HFFc6 (cell line): ENCODE data around the gene JARID2. TPM values are rescaled to one million over a fixed set of nuclear protein-coding genes. Genes with fewer than 3 reads are reported as not detected.

ENCODE experiments used
- DNase-seq: peaks from one replicate; pipeline ENCODE4 v3.0.0-alpha.2; 2018
- H3K27ac Mint-ChIP-seq: 2 replicates; pipeline ENCODE4 v1.8.0; 2020; ENCODE audit warnings: mild to moderate bottlenecking, mixed read lengths
- H3K27me3 Mint-ChIP-seq: 2 replicates; pipeline ENCODE4 v1.8.0; 2021; ENCODE audit warnings: mild to moderate bottlenecking, moderate library complexity, mixed read lengths; ENCODE audit not compliant: insufficient read depth
- H3K36me3 Mint-ChIP-seq: 2 replicates; pipeline ENCODE4 v1.8.0; 2021; ENCODE audit warnings: low read depth, mixed read lengths
- H3K4me1 Mint-ChIP-seq: 2 replicates; pipeline ENCODE4 v1.8.0; 2020; ENCODE audit warnings: low read depth, mixed read lengths
- H3K4me3 Mint-ChIP-seq: 2 replicates; pipeline ENCODE4 v1.8.0; 2020; ENCODE audit warnings: mild to moderate bottlenecking, moderate library complexity, mixed read lengths
- H3K9me3 Mint-ChIP-seq: 2 replicates; pipeline ENCODE4 v1.8.0; 2020; ENCODE audit warnings: mild to moderate bottlenecking, mixed read lengths
- CTCF ChIP-seq: fragments of 200-600 bp; sonication (generic); IDR thresholded peaks from 2 replicates; pipeline ENCODE4 v1.5.0; 2021; ENCODE audit warnings: antibody characterized with exemption, mild to moderate bottlenecking
- total RNA-seq, 6 experiments: library from RNA; stranded (reverse); fragmentation: NEBNext Ultra II Directional; extraction: Animal tissue kit (Norgen Biotek cat#: 25700); gene quantifications; 2 replicates in 1 of 6; 3 replicates in 5 of 6; pipeline ENCODE4 v1.2.3, GENCODE V29; 2021

The JARID2 gene
- total RNA-seq, 6 experiments from 2014 or later, result 8.3 to 10.1 (median 9.5) TPM

DNA sequence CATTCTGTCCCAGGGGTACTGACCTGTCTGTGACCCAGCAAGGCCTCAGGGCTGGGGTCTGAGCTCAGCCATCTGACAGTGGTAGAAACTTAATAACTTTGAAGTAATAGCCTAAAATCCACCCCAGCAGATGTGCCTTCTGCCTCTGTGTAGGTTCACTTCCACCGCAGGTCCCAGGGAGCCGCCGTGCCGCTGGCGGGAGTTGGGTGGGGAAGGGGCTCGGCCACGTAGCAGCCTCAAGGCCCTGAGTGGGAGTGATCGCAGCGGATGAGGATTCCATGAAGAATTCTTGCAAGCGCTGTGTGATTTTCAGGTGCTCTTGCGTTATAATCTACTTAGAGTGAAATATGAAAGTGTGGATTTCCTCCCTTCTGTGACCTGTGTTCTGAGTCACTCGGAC is 253.3 kb downstream of the JARID2 start:
- H3K27me3 Mint-ChIP-seq, result peaks cover 10% of the 10 kb centered on the region
- DNase-seq, result no peak
- H3K36me3 Mint-ChIP-seq, result peaks cover 32% of the 10 kb centered on the region
- peaks cover 28% of the 10 kb centered on the region for H3K4me1 Mint-ChIP-seq
- H3K9me3 Mint-ChIP-seq, result no peaks in the 10 kb centered on the region
- H3K4me3 Mint-ChIP-seq, result no peak overlapping the region
- H3K27ac Mint-ChIP-seq, result no peak overlapping the region
- no peak for TF ChIP-seq CTCF

GRCh38 chr6:15499591-15499990 is 253.7 kb downstream of the JARID2 start:
- Mint-ChIP-seq H3K36me3 (peaks cover 32% of the 10 kb centered on the region), H3K4me3 (no peak overlapping the region), H3K4me1 (peaks cover 32% of the 10 kb centered on the region), H3K9me3 (no peaks in the 10 kb centered on the region), H3K27me3 (peaks cover 10% of the 10 kb centered on the region), H3K27ac (no peak overlapping the region)
- DNase-seq, result no peak
- no peak for TF ChIP-seq CTCF

GRCh38 chr6:15500078-15500740 is 254.3 kb downstream of the JARID2 start:
- H3K4me3 Mint-ChIP-seq, result no peak overlapping the region
- no peak for TF ChIP-seq CTCF
- no peak overlapping the region for H3K27ac Mint-ChIP-seq
- H3K27me3 Mint-ChIP-seq, result peaks cover 10% of the 10 kb centered on the region
- peaks cover 38% of the 10 kb centered on the region for H3K4me1 Mint-ChIP-seq
- peaks cover 32% of the 10 kb centered on the region for H3K36me3 Mint-ChIP-seq
- no peak for DNase-seq
- no peaks in the 10 kb centered on the region for H3K9me3 Mint-ChIP-seq

DNA sequence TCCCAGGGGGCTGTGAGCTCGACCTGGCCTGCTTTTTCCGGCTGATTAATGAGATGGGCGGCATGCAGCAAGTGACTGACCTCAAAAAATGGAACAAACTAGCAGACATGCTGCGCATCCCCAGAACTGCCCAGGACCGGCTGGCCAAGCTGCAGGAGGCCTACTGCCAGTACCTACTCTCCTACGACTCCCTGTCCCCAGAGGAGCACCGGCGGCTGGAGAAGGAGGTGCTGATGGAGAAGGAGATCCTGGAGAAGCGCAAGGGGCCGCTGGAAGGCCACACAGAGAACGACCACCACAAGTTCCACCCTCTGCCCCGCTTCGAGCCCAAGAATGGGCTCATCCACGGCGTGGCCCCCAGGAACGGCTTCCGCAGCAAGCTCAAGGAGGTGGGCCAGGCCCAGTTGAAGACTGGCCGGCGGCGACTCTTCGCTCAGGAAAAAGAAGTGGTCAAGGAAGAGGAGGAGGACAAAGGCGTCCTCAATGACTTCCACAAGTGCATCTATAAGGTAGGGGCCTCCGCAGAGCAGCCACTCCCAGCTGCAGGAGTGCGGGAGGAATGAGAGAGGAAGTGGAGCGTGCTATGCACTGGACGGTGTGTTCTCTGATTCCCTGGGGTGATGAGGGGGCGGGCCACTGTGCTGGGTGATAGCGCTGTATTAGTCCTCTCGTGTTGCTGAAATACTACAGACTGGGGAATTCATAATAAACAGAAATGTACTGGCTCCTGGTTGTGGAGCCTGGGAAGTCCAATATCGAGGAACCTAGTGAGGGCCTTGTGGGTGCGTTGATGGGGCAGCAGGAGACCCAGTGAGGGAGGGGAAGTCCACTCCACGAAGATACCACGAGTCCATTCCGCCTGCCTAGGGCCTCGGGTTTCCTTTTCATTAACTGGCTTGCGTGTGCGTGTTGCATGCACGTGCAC is 255.3 kb downstream of the JARID2 start:
- no peak for TF ChIP-seq CTCF
- Mint-ChIP-seq H3K27ac (no peak overlapping the region), H3K4me1 (peaks cover 39% of the 10 kb centered on the region), H3K36me3 (peaks cover 24% of the 10 kb centered on the region), H3K27me3 (peaks cover 10% of the 10 kb centered on the region), H3K4me3 (no peak overlapping the region), H3K9me3 (no peaks in the 10 kb centered on the region)
- no peak for DNase-seq

GRCh38 chr6:15501826-15502445 is 256.1 kb downstream of the JARID2 start:
- H3K36me3 Mint-ChIP-seq, result peaks cover 23% of the 10 kb centered on the region
- TF ChIP-seq CTCF, result no peak
- H3K4me3 Mint-ChIP-seq, result no peak overlapping the region
- DNase-seq, result no peak
- no peak overlapping the region for H3K27ac Mint-ChIP-seq
- peaks cover 10% of the 10 kb centered on the region for H3K27me3 Mint-ChIP-seq
- peaks cover 39% of the 10 kb centered on the region for H3K4me1 Mint-ChIP-seq
- no peaks in the 10 kb centered on the region for H3K9me3 Mint-ChIP-seq
